ENCODE results near the gene FADS1. TPM values are rescaled to one million over a fixed set of nuclear protein-coding genes. Genes with fewer than 3 reads are reported as not detected.

The FADS1 gene
- total RNA-seq, 1 experiment from 2014 or later: 105 TPM

- no peak overlapping the region for H3K4me3 Mint-ChIP-seq
- no peaks in the 10 kb centered on the region for H3K36me3 Mint-ChIP-seq
- DNase-seq (ENCODE audit: low spot score) (no peak), ATAC-seq (no peak)
- no peaks in the 10 kb centered on the region for H3K9me3 Mint-ChIP-seq
- ChIA-PET POLR2A (no interaction called here), CTCF (interaction anchor here (1.6 to 10.0 kb wide), 5 partner anchors 9 to 41 kb away, joined by 4 to 106 read pairs (median 11); no protein-coding TSS in a partner anchor)
- H3K27me3 Mint-ChIP-seq (ENCODE audit: low read depth): peaks cover 7% of the 10 kb centered on the region; the same call in 1 of the 2 replicates
- H3K27ac Mint-ChIP-seq: no peak overlapping the region
- peaks cover 18% of the 10 kb centered on the region for H3K4me1 Mint-ChIP-seq
- TF ChIP-seq MXD4 (CRISPR knock-in tag; IDR thresholded peaks at IDR 0.05; ENCODE audit: borderline replicate concordance) (no peak), ZNF317 (CRISPR knock-in tag; IDR thresholded peaks at IDR 0.05; ENCODE audit: borderline replicate concordance, low read depth) (no peak), ZNF263 (CRISPR knock-in tag; IDR thresholded peaks at IDR 0.05; ENCODE audit: low read depth) (no peak), OVOL2 (CRISPR knock-in tag; IDR thresholded peaks at IDR 0.05; ENCODE audit: borderline replicate concordance) (no peak), NR3C1 (CRISPR knock-in tag; conservative IDR thresholded peaks at IDR 0.05; ENCODE audit: low read depth) (no peak), SP1 (CRISPR knock-in tag; conservative IDR thresholded peaks at IDR 0.05) (no peak), ZNF423 (CRISPR knock-in tag; IDR thresholded peaks at IDR 0.05) (no peak)
- TF ChIP-seq, protein P1, sequence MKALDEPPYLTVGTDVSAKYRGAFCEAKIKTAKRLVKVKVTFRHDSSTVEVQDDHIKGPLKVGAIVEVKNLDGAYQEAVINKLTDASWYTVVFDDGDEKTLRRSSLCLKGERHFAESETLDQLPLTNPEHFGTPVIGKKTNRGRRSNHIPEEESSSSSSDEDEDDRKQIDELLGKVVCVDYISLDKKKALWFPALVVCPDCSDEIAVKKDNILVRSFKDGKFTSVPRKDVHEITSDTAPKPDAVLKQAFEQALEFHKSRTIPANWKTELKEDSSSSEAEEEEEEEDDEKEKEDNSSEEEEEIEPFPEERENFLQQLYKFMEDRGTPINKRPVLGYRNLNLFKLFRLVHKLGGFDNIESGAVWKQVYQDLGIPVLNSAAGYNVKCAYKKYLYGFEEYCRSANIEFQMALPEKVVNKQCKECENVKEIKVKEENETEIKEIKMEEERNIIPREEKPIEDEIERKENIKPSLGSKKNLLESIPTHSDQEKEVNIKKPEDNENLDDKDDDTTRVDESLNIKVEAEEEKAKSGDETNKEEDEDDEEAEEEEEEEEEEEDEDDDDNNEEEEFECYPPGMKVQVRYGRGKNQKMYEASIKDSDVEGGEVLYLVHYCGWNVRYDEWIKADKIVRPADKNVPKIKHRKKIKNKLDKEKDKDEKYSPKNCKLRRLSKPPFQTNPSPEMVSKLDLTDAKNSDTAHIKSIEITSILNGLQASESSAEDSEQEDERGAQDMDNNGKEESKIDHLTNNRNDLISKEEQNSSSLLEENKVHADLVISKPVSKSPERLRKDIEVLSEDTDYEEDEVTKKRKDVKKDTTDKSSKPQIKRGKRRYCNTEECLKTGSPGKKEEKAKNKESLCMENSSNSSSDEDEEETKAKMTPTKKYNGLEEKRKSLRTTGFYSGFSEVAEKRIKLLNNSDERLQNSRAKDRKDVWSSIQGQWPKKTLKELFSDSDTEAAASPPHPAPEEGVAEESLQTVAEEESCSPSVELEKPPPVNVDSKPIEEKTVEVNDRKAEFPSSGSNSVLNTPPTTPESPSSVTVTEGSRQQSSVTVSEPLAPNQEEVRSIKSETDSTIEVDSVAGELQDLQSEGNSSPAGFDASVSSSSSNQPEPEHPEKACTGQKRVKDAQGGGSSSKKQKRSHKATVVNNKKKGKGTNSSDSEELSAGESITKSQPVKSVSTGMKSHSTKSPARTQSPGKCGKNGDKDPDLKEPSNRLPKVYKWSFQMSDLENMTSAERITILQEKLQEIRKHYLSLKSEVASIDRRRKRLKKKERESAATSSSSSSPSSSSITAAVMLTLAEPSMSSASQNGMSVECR (CRISPR knock-in tag; IDR thresholded peaks at IDR 0.05; ENCODE audit: borderline replicate concordance): no peak
- TF ChIP-seq, protein P2, sequence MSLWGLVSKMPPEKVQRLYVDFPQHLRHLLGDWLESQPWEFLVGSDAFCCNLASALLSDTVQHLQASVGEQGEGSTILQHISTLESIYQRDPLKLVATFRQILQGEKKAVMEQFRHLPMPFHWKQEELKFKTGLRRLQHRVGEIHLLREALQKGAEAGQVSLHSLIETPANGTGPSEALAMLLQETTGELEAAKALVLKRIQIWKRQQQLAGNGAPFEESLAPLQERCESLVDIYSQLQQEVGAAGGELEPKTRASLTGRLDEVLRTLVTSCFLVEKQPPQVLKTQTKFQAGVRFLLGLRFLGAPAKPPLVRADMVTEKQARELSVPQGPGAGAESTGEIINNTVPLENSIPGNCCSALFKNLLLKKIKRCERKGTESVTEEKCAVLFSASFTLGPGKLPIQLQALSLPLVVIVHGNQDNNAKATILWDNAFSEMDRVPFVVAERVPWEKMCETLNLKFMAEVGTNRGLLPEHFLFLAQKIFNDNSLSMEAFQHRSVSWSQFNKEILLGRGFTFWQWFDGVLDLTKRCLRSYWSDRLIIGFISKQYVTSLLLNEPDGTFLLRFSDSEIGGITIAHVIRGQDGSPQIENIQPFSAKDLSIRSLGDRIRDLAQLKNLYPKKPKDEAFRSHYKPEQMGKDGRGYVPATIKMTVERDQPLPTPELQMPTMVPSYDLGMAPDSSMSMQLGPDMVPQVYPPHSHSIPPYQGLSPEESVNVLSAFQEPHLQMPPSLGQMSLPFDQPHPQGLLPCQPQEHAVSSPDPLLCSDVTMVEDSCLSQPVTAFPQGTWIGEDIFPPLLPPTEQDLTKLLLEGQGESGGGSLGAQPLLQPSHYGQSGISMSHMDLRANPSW (CRISPR knock-in tag; conservative IDR thresholded peaks at IDR 0.05; ENCODE audit: low read depth): no peak
These were observed 42.4 kb downstream of the FADS1 start for GRCh38 chr11:61774411-61774810.

GRCh38 chr11:61773809-61774208, 43.0 kb downstream of the FADS1 start:
- peaks cover 18% of the 10 kb centered on the region for H3K4me1 Mint-ChIP-seq
- H3K4me3 Mint-ChIP-seq: no peak overlapping the region
- DNase-seq (ENCODE audit: low spot score) (no peak), ATAC-seq (no peak)
- no peaks in the 10 kb centered on the region for H3K36me3 Mint-ChIP-seq
- H3K9me3 Mint-ChIP-seq: no peaks in the 10 kb centered on the region
- CTCF ChIA-PET: interaction anchor here (2.5 to 10.0 kb wide), 3 partner anchors 8 to 25 kb away, joined by 11 to 106 read pairs (median 46); no protein-coding TSS in a partner anchor
- POLR2A ChIA-PET: no interaction called here
- peaks cover 7% of the 10 kb centered on the region; the same call in 1 of the 2 replicates for H3K27me3 Mint-ChIP-seq (ENCODE audit: low read depth)
- H3K27ac Mint-ChIP-seq: no peak overlapping the region
- no peak for TF ChIP-seq ZNF423 (CRISPR knock-in tag; IDR thresholded peaks at IDR 0.05)
- TF ChIP-seq E2F1 (CRISPR knock-in tag; IDR thresholded peaks at IDR 0.05): no peak
- TF ChIP-seq USF1 (CRISPR knock-in tag; IDR thresholded peaks at IDR 0.05): no peak
- no peak for TF ChIP-seq CREB1 (CRISPR knock-in tag; IDR thresholded peaks at IDR 0.05)
- no peak for TF ChIP-seq ZNF532 (CRISPR knock-in tag; IDR thresholded peaks at IDR 0.05; ENCODE audit: borderline replicate concordance)
- TF ChIP-seq, protein P3, sequence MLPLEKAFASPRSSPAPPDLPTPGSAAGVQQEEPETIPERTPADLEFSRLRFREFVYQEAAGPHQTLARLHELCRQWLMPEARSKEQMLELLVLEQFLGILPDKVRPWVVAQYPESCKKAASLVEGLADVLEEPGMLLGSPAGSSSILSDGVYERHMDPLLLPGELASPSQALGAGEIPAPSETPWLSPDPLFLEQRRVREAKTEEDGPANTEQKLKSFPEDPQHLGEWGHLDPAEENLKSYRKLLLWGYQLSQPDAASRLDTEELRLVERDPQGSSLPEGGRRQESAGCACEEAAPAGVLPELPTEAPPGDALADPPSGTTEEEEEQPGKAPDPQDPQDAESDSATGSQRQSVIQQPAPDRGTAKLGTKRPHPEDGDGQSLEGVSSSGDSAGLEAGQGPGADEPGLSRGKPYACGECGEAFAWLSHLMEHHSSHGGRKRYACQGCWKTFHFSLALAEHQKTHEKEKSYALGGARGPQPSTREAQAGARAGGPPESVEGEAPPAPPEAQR (CRISPR knock-in tag; IDR thresholded peaks at IDR 0.05): no peak
- TF ChIP-seq ZNF219 (CRISPR knock-in tag; IDR thresholded peaks at IDR 0.05; ENCODE audit: borderline replicate concordance): no peak
- TF ChIP-seq, protein P4, sequence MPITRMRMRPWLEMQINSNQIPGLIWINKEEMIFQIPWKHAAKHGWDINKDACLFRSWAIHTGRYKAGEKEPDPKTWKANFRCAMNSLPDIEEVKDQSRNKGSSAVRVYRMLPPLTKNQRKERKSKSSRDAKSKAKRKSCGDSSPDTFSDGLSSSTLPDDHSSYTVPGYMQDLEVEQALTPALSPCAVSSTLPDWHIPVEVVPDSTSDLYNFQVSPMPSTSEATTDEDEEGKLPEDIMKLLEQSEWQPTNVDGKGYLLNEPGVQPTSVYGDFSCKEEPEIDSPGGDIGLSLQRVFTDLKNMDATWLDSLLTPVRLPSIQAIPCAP (CRISPR knock-in tag; IDR thresholded peaks at IDR 0.05): no peak
- no peak for TF ChIP-seq ZNF121 (CRISPR knock-in tag; IDR thresholded peaks at IDR 0.05)
- no peak for TF ChIP-seq RELA (CRISPR knock-in tag; IDR thresholded peaks at IDR 0.05; ENCODE audit: borderline replicate concordance)
